Endothelial cell of umbilical vein (primary cell): ENCODE data around the gene CD300C. TPM values are rescaled to one million over a fixed set of nuclear protein-coding genes. Genes with fewer than 3 reads are reported as not detected.

Experiments used
- BruUV-seq: library from RNA; stranded (reverse); fragments of 400-500 nt; replicated peaks from 2 replicates; lab custom pipeline; 2021; lab: Mats Ljungman, UMichigan
- CTCF ChIA-PET: fragments of 300-600, 350-600 bp; sonication (Branson Sonifier 250); formaldehyde crosslinking; loops from one replicate; lab custom pipeline; 2021; ENCODE audit warnings: antibody characterized with exemption, inconsistent platforms; lab: Charles Lee
- POLR2A ChIA-PET: fragments of 300-600, 350-600 bp; sonication (Branson Sonifier 250); formaldehyde crosslinking; loops from one replicate; lab custom pipeline; 2021; ENCODE audit warnings: antibody characterized with exemption, inconsistent platforms; lab: Charles Lee
- DNase-seq: peaks from one replicate; pipeline ENCODE4 v3.0.0-alpha.2; 2011; ENCODE audit warnings: low read depth, low spot score
- FAIRE-seq: peaks from 2 replicates; lab custom pipeline; 2011; peaks lifted over from hg19 to GRCh38; lab: Jason Lieb, UNC
- H2AFZ ChIP-seq: 2 replicates; pipeline ENCODE4 v1.6.0; 2012; ENCODE audit warnings: low read depth, low read length, control low read depth, inconsistent platforms
- H3K27ac ChIP-seq: 2 replicates; pipeline ENCODE4 v1.5.1; 2011; ENCODE audit warnings: low read depth, mild to moderate bottlenecking, control low read depth, low read length, moderate library complexity; ENCODE audit not compliant: insufficient read depth
- H3K27me3 ChIP-seq, 2 experiments: 2 replicates each; pipeline versions ENCODE4 v1.6.0 to v1.6.1; 2011; ENCODE audit warnings: low read length in 2 of 2, mixed read lengths in 1 of 2; ENCODE audit not compliant: control insufficient read depth in 2 of 2, insufficient read depth in 2 of 2
- H3K36me3 ChIP-seq, 2 experiments: 2 replicates in 1 of 2; 3 replicates in 1 of 2; pipeline ENCODE4 v1.5.1; 2011; ENCODE audit warnings: low read length in 2 of 2, mild to moderate bottlenecking in 1 of 2, moderate library complexity in 1 of 2; ENCODE audit not compliant: control insufficient read depth in 2 of 2, insufficient read depth in 2 of 2; ENCODE audit errors: extremely low read depth in 1 of 2
- H3K4me1 ChIP-seq: 3 replicates; pipeline ENCODE4 v1.5.1; 2011; ENCODE audit warnings: mild to moderate bottlenecking, low read length; ENCODE audit not compliant: control insufficient read depth, insufficient read depth; ENCODE audit errors: extremely low read depth
- H3K4me2 ChIP-seq: 2 replicates; pipeline ENCODE4 v1.6.1; 2011; ENCODE audit warnings: low read length, control low read depth, mixed read lengths; ENCODE audit not compliant: insufficient read depth
- H3K4me3 ChIP-seq, 3 experiments: fragments of 200-600 bp in 1 of 3; sonication (generic), shearing (Covaris generic) in 1 of 3; replicated peaks in 1 of 3; 2 replicates each; pipeline ENCODE4 v1.5.1; 2011 to 2016; ENCODE audit warnings: control low read depth in 3 of 3, low read length in 3 of 3, mild to moderate bottlenecking in 2 of 3, inconsistent platforms in 1 of 3, low read depth in 1 of 3, moderate library complexity in 1 of 3; ENCODE audit not compliant: insufficient read depth in 1 of 3
- H3K79me2 ChIP-seq: 2 replicates; pipeline ENCODE4 v1.6.0; 2012; ENCODE audit warnings: low read length, inconsistent platforms; ENCODE audit not compliant: control insufficient read depth, insufficient read depth
- H3K9ac ChIP-seq: replicated peaks from 2 replicates; pipeline ENCODE3; 2011; ENCODE audit warnings: low read length, control low read depth; ENCODE audit not compliant: insufficient read depth; ENCODE audit errors: extremely low read depth
- H3K9me1 ChIP-seq: replicated peaks from 3 replicates; pipeline ENCODE4 v1.6.0; 2011; ENCODE audit warnings: mild to moderate bottlenecking, low read length; ENCODE audit not compliant: control insufficient read depth, insufficient read depth; ENCODE audit errors: extremely low read depth
- H3K9me3 ChIP-seq: replicated peaks from 2 replicates; pipeline ENCODE4 v1.5.1; 2012; ENCODE audit warnings: low read length, inconsistent platforms; ENCODE audit not compliant: control insufficient read depth, insufficient read depth
- H4K20me1 ChIP-seq: replicated peaks from 2 replicates; pipeline ENCODE3; 2011; ENCODE audit warnings: mild to moderate bottlenecking, low read length; ENCODE audit not compliant: control insufficient read depth, insufficient read depth; ENCODE audit errors: extremely low read depth
- EZH2 ChIP-seq: IDR thresholded peaks from 2 replicates; pipeline ENCODE4 v1.6.1; 2012; ENCODE audit warnings: borderline replicate concordance, low read depth, mild to moderate bottlenecking, moderate library complexity, low read length, inconsistent platforms; ENCODE audit not compliant: severe bottlenecking
- FOS ChIP-seq: IDR thresholded peaks from 2 replicates; pipeline ENCODE4 v1.6.1; 2011; ENCODE audit warnings: mild to moderate bottlenecking, low read length, moderate library complexity, borderline replicate concordance; ENCODE audit not compliant: insufficient read depth
- GATA2 ChIP-seq: IDR thresholded peaks from 2 replicates; pipeline ENCODE4 v1.7.0; 2011; ENCODE audit warnings: low read depth, mild to moderate bottlenecking, moderate library complexity, mixed read lengths, low read length; ENCODE audit not compliant: insufficient read length, insufficient read depth
- JUN ChIP-seq: IDR thresholded peaks from 2 replicates; pipeline ENCODE4 v1.6.1; 2011; ENCODE audit warnings: borderline replicate concordance, low read depth; ENCODE audit not compliant: insufficient read length, insufficient read depth
- MAX ChIP-seq: IDR thresholded peaks from 2 replicates; pipeline ENCODE4 v1.6.1; 2011; ENCODE audit not compliant: insufficient read depth, insufficient read length
- MYC ChIP-seq: IDR thresholded peaks from one replicate; pipeline ENCODE4 v1.6.1; 2011; ENCODE audit warnings: mild to moderate bottlenecking, low read depth, low read length
- POLR2A ChIP-seq: IDR thresholded peaks from 2 replicates; pipeline ENCODE4 v1.6.1; 2012; ENCODE audit warnings: low read depth, mild to moderate bottlenecking, control low read depth, low read length
- POLR2AphosphoS5 ChIP-seq: IDR thresholded peaks from 2 replicates; pipeline ENCODE4 v1.6.1; 2012; ENCODE audit warnings: low read depth, mild to moderate bottlenecking, control low read depth, low read length, moderate library complexity; ENCODE audit not compliant: insufficient read depth
- dilution Hi-C: fragments of 300-500 bp; cut with MboI; formaldehyde crosslinking; loops from one replicate; pipeline ENCODE4 v1.15.0; 2019; ENCODE audit warnings: low sequenced_read_pairs; ENCODE audit not compliant: extremely low pct_ligation_motif_present
- intact Hi-C: fragments of 100-400 bp; cut with micrococcal nuclease; formaldehyde crosslinking; loops from one replicate; pipeline ENCODE4 v1.10.0; 2022
- polyA plus RNA-seq, 4 experiments: library from polyadenylated mRNA; depleted of rRNA in 3 of 4; stranded (reverse) in 3 of 4; unstranded in 1 of 4; fragments of >200 nt; gene quantifications; 2 replicates each; pipeline versions ENCODE4 v1.2.1 to v1.2.3, GENCODE V29; 2011 to 2012; ENCODE audit warnings: missing spikeins in 1 of 4
- total RNA-seq: library from RNA; stranded (reverse); gene quantifications from 2 replicates; pipeline ENCODE4 v1.2.3, GENCODE V29; 2021
- TF ChIP-seq, protein P1 (sequence below), 2 donors: IDR thresholded peaks; 1 replicate in 1 of 2; 2 replicates in 1 of 2; pipeline ENCODE4 v1.5.1; 2011; ENCODE audit warnings: low read length in 2 of 2, mild to moderate bottlenecking in 2 of 2, moderate library complexity in 2 of 2, control low read depth in 1 of 2, inconsistent platforms in 1 of 2, low read depth in 1 of 2; ENCODE audit not compliant: insufficient read depth in 1 of 2; ENCODE audit errors: extremely low read depth in 1 of 2

Gene CD300C
- total and polyA plus RNA-seq, 2 donors (not counting 3 experiments of a cell fraction or from before 2014, with no cell fraction given) = not detected

DNA sequence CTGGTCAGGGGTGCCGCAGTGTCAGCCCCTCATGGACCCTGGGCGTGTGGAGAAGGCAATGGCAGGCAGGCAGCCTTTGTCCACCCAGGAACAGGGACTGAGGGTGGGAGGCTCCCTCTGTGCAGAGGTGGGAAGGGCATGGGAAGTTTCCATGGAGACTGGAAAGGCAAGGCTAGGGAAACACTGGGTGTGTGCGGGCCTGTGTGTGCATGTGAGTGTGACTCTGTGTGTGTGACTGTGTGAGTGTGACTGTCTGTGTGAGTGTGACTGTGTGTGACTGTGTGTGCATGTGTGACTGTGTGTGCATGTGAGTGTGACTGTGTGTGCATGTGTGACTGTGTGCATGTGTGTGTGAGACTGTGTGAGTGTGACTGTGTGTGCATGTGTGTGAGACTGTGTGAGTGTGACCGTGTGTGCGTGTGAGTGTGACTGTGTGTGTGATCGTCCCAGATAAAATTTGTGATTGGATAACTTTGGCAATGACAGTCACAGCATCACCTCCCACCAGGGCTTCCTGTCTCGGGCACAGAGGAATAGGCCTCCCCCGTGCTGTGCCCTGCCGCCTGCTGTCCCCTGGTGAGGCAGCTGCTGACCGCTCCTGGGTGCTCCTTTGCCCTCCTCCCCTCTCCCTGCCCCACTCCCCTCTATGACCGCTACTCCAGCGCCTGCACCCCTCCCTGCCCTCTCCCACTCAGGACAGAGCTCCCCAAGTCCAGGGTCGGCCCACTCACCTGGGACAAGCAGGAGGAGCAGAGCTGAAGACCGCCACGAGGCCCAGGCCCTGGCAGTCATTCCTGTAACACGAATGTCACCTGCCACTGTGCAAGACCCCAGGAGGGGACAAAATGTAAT lies 698 bp downstream of the CD300C start:
- BruUV-seq = no TSS peak
- no peaks in the 10 kb centered on the region for H3K79me2 ChIP-seq
- H3K27ac ChIP-seq = no peak overlapping the region
- no peak for FAIRE-seq
- H3K36me3 ChIP-seq = no peaks in the 10 kb centered on the region
- H2AFZ ChIP-seq = no peak overlapping the region
- no peak overlapping the region for H3K9ac ChIP-seq
- no peak for DNase-seq
- no peak overlapping the region for H3K4me3 ChIP-seq
- ChIA-PET CTCF (no interaction called here), POLR2A (no interaction called here)
- H3K27me3 ChIP-seq = no peaks in the 10 kb centered on the region
- dilution Hi-C loops = no loop called here
- no peaks in the 10 kb centered on the region for H3K9me1 ChIP-seq
- H3K4me2 ChIP-seq = no peak overlapping the region
- TF ChIP-seq MAX = no peak
- no peak for TF ChIP-seq POLR2AphosphoS5
- no peak for TF ChIP-seq FOS
- no peak for TF ChIP-seq JUN
- intact Hi-C loops = no loop called here
- no peaks in the 10 kb centered on the region for H3K4me1 ChIP-seq
- no peaks in the 10 kb centered on the region for H4K20me1 ChIP-seq
- no peaks in the 10 kb centered on the region for H3K9me3 ChIP-seq

DNA sequence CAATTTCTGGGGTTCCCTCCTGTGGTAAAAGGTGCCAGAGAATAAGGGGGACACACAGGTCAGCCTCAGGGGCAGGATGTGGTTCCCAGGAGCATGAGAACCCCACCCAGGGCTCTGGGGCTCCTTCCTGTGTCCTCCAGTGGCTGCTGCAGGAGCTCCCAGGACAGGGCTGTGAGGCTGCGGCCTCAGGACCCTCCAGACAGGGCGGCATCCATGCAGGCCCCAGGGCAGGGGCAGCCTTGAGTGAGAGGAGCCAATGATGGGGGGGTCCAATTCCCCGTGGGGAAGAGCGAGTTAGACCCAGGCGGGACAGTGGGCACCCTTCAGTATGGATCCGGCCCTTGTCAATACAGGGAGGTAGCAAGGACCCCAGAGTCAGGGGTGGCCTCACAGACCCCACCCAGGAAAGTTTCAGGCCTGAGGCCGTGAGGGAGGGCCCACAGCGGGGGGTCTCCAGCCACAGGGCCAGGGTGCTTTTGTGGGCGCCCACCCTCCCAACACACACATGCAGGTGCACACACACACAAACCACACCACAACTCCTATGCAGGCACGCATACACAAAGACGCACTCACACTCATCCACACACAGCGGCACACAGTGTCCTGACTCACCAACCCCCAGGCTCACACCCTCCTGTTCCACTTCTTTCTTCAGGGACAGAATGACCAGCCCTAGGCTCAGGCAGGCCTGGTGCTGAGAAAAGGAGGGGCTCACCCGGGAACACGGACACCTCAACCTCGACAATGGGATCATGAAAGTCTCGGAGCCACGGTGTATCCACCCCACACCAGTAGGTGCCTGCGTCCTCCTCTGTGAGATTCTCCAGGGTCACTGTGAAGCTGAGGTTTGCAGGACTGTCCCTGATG lies 1.8 kb downstream of the CD300C start:
- H3K9me3 ChIP-seq = no peaks in the 10 kb centered on the region
- H3K27me3 ChIP-seq = no peaks in the 10 kb centered on the region
- BruUV-seq = no TSS peak
- TF ChIP-seq GATA2 (no peak), EZH2 (no peak), POLR2A (no peak), JUN (no peak), FOS (no peak), MYC (no peak), POLR2AphosphoS5 (no peak), MAX (no peak)
- TF ChIP-seq, protein P1, sequence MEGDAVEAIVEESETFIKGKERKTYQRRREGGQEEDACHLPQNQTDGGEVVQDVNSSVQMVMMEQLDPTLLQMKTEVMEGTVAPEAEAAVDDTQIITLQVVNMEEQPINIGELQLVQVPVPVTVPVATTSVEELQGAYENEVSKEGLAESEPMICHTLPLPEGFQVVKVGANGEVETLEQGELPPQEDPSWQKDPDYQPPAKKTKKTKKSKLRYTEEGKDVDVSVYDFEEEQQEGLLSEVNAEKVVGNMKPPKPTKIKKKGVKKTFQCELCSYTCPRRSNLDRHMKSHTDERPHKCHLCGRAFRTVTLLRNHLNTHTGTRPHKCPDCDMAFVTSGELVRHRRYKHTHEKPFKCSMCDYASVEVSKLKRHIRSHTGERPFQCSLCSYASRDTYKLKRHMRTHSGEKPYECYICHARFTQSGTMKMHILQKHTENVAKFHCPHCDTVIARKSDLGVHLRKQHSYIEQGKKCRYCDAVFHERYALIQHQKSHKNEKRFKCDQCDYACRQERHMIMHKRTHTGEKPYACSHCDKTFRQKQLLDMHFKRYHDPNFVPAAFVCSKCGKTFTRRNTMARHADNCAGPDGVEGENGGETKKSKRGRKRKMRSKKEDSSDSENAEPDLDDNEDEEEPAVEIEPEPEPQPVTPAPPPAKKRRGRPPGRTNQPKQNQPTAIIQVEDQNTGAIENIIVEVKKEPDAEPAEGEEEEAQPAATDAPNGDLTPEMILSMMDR (IDR thresholded peaks at IDR 0.05; ENCODE audit: extremely low read depth in 1 of 2, insufficient read depth in 1 of 2, low read depth in 1 of 2, low read length in 2 of 2) = no peak
- H3K9ac ChIP-seq = no peak overlapping the region
- POLR2A ChIA-PET = no interaction called here
- H3K4me3 ChIP-seq = no peak overlapping the region
- dilution Hi-C loops = no loop called here
- CTCF ChIA-PET = no interaction called here
- no peaks in the 10 kb centered on the region for H3K9me1 ChIP-seq
- H2AFZ ChIP-seq = no peak overlapping the region
- FAIRE-seq (no peak), DNase-seq (no peak)
- no peaks in the 10 kb centered on the region for H3K36me3 ChIP-seq
- H3K4me1 ChIP-seq = no peaks in the 10 kb centered on the region
- intact Hi-C loops = no loop called here
- H3K4me2 ChIP-seq = no peak overlapping the region
- H3K79me2 ChIP-seq = no peaks in the 10 kb centered on the region
- no peak overlapping the region for H3K27ac ChIP-seq
- no peaks in the 10 kb centered on the region for H4K20me1 ChIP-seq
